NCI-H187 (cell line): ENCODE data around the gene NKG7.

Experiments
- DNase-seq, 2 experiments: peaks; one replicate each; lab custom pipeline; 2025; lab: John Stamatoyannopoulos, UW

NKG7 gene

GRCh38 chr19:51337141-51337860 lies 35.2 kb downstream of the NKG7 start:
- DNase-seq: no peak

- DNase-seq: no peak
These were observed 38.5 kb downstream of the NKG7 start for GRCh38 chr19:51333836-51334460.

GRCh38 chr19:51331716-51332115 lies 40.7 kb downstream of the NKG7 start:
- no peak for DNase-seq

- DNase-seq: no peak
These were observed 41.3 kb downstream of the NKG7 start for GRCh38 chr19:51331193-51331592.

GRCh38 chr19:51330366-51330765 lies 42.1 kb downstream of the NKG7 start:
- no peak for DNase-seq

GRCh38 chr19:51329411-51329810 lies 43.0 kb downstream of the NKG7 start:
- DNase-seq: no peak

- no peak for DNase-seq
These were observed 45.1 kb downstream of the NKG7 start for GRCh38 chr19:51327066-51328001.

GRCh38 chr19:51326216-51327065 lies 46.0 kb downstream of the NKG7 start:
- no peak for DNase-seq

GRCh38 chr19:51325161-51325976 lies 47.1 kb downstream of the NKG7 start:
- DNase-seq: no peak

GRCh38 chr19:51324167-51324481 lies 48.3 kb downstream of the NKG7 start:
- DNase-seq: no peak

GRCh38 chr19:51323481-51324166 lies 48.8 kb downstream of the NKG7 start:
- DNase-seq: no peak

GRCh38 chr19:51321799-51322198 lies 50.7 kb downstream of the NKG7 start:
- no peak for DNase-seq
